ENCODE measurements around the gene TAF4B. TPM values are rescaled to one million over a fixed set of nuclear protein-coding genes. Genes with fewer than 3 reads are reported as not detected.
A peak's percentile ranks its signal among the peaks of the same experiment; 100 is the strongest.
"Not testable (repeated sequence)": the region's sequence is repeated elsewhere in the genome, so short reads cannot be mapped to it uniquely, and the experiment has no call there.

The TAF4B gene, protein sequence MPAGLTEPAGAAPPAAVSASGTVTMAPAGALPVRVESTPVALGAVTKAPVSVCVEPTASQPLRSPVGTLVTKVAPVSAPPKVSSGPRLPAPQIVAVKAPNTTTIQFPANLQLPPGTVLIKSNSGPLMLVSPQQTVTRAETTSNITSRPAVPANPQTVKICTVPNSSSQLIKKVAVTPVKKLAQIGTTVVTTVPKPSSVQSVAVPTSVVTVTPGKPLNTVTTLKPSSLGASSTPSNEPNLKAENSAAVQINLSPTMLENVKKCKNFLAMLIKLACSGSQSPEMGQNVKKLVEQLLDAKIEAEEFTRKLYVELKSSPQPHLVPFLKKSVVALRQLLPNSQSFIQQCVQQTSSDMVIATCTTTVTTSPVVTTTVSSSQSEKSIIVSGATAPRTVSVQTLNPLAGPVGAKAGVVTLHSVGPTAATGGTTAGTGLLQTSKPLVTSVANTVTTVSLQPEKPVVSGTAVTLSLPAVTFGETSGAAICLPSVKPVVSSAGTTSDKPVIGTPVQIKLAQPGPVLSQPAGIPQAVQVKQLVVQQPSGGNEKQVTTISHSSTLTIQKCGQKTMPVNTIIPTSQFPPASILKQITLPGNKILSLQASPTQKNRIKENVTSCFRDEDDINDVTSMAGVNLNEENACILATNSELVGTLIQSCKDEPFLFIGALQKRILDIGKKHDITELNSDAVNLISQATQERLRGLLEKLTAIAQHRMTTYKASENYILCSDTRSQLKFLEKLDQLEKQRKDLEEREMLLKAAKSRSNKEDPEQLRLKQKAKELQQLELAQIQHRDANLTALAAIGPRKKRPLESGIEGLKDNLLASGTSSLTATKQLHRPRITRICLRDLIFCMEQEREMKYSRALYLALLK
- 12.7 and 15.4 TPM in 2 replicates for polyA plus RNA-seq (2014; cell fraction: cytosol; rRNA removed)
- polyA plus RNA-seq (2014; cell fraction: nucleus; rRNA removed): 12.8 and 13.1 TPM in 2 replicates

GRCh38 chr18:26226229-26227050 is at the start of gene TAF4B:
TAF4B (plus strand) TSS chr18:26226445; CDS start chr18:26226934, 489 bp downstream.
- peak; percentile 95 for DNase-seq (ENCODE audit: low spot score)

GRCh38 chr18:26181343-26181826 is 44.9 kb upstream of the TAF4B start:
- no peak for DNase-seq (ENCODE audit: low spot score)

- DNase-seq (ENCODE audit: low spot score): no peak
Measured at GRCh38 chr18:26183395-26184112, 42.7 kb upstream of the TAF4B start.

DNA sequence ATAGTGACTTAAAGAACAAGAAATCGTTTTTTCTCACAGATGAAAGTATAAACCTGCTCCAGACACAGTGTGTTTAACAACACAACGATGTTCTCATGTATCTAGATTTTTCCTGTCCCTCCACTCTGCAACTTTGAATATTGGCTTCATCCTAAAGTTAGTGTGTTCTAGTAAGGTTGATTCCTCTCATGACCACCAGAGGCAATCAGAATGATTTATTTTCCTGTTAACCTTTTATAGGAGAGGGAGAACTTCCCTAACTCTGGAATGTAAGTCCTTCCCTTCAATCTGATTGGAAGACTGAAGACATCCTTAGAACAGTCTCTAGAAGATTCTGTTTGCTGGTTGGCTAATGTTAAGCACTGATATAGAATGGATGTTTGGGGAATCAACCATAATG is 41.0 kb upstream of the TAF4B start:
- DNase-seq (ENCODE audit: low spot score): peak; percentile 17

GRCh38 chr18:26190506-26190905 is 35.7 kb upstream of the TAF4B start:
- DNase-seq (ENCODE audit: low spot score): no peak

- no peak for DNase-seq (ENCODE audit: low spot score)
Measured at GRCh38 chr18:26192233-26192632, 34.0 kb upstream of the TAF4B start.

DNA sequence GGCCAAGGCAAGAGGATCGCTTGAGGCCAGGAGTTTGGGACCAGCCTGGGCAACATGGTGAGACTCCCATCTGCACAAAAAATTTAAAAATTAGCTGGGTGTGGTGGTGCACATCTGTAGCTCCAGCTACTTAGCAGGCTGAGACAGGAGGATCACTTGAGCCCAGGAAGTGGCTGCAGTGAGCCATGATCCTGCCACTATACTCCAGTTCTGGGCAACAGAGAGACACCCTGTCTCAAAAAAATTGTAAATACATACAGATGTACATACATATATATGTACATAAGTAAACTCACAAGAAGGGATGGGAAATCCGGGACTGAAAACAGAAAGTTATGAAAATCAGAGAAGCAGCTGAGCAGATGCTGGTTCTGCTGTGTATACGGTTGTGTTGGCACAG is 29.6 kb upstream of the TAF4B start:
- no peak for DNase-seq (ENCODE audit: low spot score)

DNA sequence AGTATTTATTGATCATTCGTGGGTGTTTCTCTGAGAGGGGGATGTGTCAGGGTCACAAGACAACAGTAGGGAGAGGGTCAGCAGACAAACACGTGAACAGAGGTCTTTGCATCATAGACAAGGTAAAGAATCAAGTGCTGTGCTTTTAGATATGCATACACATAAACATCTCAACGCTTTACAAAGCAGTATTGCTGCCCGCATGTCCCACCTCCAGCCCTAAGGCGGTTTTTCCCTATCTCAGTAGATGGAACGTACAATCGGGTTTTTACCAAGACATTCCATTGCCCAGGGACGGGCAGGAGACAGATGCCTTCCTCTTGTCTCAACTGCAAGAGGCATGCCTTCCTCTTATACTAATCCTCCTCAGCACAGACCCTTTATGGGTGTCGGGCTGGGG is 24.2 kb upstream of the TAF4B start:
- DNase-seq (ENCODE audit: low spot score): not testable (repeated sequence)

- no peak for DNase-seq (ENCODE audit: low spot score)
Measured at GRCh38 chr18:26205318-26205717, 20.9 kb upstream of the TAF4B start.

DNA sequence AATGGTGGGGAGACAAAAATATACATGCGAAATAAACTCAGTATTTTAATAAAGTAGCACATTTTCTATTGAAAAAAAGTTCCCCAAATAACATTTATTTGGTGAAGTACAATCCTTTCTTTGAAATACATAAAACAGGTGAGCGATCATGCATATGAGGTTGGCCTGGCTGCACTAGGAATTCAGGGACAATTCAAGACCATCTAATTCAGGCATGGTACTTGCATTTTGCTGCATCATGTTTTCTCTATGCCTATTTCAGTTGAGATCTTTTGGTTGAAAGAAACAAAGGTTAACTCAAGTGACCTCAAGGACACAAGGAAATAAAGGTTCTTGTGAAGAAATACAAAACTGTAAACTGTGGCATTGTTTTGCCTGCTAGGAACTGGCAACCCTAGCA is 19.8 kb upstream of the TAF4B start:
- DNase-seq (ENCODE audit: low spot score): no peak

GRCh38 chr18:26207937-26208336 is 18.3 kb upstream of the TAF4B start:
- no peak for DNase-seq (ENCODE audit: low spot score)

GRCh38 chr18:26208977-26209376 is 17.3 kb upstream of the TAF4B start:
- DNase-seq (ENCODE audit: low spot score): no peak

- DNase-seq (ENCODE audit: low spot score): no peak
Measured at GRCh38 chr18:26210147-26210546, 16.1 kb upstream of the TAF4B start.

DNA sequence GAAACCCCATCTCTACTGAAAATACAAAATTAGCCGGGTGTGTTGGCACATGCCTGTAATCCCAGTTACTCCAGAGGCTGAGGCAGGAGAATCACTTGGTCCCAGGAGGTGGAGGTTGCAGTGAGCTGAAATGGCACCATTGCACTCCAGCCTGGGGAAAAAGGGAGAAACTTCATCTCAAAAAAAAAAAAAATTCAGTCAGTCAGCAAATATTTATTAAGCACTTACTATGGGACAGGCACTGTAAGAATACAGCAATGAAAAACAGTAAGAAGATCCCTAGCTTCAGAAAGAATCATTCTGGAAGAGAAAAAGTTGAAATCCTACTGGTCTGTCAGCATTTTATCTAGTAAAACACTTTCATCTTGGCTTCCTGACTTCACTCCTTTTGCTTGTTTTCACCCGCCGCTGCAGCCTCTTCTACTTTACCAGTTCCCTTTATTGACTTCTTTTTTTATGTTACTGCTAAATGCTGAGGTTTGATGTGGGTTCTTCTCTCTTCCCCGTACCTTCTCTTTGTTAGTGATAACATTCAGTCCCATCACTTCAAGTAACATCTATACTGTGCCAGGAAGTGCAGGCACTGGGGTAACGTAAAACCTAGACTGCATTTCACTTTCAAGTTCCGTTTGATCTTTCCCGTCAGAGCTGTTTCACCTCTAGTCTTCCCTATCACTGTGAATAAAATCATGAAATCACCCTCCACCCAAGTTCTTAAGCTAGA is 10.8 kb upstream of the TAF4B start:
- DNase-seq (ENCODE audit: low spot score): no peak

DNA sequence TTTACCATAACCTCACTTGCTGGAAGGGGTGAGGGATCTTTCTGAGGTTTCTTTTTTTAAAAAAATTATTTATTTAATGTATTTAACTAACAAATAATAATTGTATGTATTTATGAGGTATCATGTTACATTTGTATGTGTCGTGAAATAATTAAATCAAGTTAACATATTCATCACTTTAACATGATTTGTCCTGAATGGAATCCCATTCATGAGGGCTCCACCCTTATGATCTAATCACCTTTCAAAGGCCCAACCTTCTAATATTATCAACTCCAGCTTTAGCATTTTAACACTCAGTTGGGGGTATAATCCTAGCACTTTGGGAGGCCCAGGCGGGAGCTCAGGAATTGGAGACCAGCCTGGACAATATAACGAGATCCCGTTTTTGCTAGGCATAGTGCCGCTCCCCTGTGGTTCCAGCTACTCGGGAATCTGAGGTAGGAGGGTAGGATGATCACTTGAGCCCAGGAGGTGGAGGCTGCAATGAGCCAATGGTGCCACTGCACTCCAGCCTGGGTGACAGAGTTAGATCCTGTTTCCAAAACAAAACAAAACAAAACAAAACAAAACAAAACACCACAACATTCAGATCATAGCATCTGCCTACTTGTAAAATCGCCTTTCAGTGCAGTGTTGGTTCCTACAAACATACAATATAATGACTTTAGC is 1.1 kb upstream of the TAF4B start:
- peak; percentile 22 for DNase-seq (ENCODE audit: low spot score)

DNA sequence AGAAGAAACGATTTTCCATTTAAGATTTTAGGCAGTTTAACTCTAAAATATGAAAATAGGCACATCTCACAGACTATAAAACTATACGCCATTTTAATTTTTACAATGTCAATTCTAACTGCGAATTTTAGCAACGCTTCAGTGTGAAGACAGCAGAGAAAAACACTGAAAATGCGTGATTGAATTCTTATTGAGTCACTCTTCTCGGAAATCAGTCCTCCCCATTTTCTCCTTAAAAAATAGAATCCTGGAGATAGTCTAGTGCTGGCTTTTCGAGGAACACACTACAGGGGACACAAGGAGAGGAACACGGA is 373 bp upstream of the TAF4B start:
- DNase-seq (ENCODE audit: low spot score): no peak

DNA sequence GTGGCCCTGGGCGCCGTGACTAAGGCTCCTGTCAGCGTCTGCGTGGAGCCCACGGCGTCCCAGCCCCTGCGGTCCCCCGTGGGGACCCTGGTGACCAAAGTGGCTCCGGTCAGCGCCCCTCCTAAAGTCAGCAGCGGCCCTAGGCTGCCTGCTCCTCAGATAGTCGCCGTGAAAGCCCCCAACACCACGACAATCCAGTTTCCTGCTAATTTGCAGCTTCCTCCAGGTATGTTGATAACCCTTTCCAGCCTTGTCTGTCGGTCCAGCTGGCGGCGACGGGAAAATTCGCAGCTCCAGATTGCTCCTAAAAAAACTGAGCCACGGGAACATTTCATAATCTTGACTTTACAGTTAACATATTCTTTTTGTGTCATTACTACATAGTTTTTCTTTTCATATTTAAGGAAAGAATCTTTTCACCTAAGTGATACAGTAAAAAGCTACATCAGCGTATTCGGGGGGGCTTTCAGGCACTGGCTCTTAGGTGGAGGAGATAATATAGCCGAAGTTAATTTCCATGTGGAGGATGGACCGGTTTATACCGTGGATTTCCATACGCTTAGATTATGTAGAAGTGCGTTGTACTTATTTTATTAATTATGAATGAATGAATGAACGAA is 916 bp downstream of the TAF4B start:
- DNase-seq (ENCODE audit: low spot score): peak; percentile 16

DNA sequence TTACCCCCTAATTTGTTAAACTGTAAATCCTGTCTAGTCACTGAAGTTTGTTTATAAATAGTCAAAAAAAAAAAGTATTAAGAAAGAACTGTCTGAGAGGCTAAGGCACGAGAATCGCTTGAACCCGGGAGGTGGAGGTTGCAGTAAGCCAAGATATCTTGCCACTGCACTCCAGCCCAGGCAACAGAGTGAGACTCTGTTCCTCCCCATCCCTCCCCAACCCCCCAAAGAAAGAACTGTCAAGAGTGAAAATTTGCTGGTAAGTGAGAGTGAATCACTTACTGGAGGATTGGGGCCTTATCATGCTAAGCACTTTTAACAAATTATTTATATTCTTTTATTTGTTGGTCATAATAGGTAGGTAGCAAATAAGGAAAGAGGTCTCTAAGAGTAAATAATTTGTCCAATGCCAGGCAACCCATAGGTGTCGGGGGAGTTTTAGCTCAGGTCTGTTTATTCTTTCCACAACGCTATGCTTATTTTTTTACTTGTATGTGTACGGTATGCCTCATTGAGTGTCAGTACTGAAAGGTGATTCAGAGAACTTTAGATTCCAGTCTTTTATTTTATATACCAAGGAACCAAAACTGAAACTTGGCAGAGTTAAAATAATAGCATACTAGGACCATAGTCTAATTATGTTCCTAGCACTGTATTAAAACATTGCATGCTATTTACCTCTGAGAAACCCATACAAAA is 2.5 kb downstream of the TAF4B start:
- no peak for DNase-seq (ENCODE audit: low spot score)

GRCh38 chr18:26230497-26230896 is 4.3 kb downstream of the TAF4B start:
- no peak for DNase-seq (ENCODE audit: low spot score)

Measured in SK-N-DZ (cell line).